GM18517 (cell line): ENCODE measurements around the gene ISG15.
"Not testable (repeated sequence)": the region's sequence is repeated elsewhere in the genome, so short reads cannot be mapped to it uniquely, and the experiment has no call there.

Source experiments
- ATAC-seq: cut with Tn5 transposase; IDR thresholded peaks from one replicate; pipeline ENCODE4 v1.9.1; 2021; ENCODE audit warnings: mild to moderate bottlenecking, moderate library complexity; ENCODE audit not compliant: unreplicated experiment

ISG15 gene

DNA sequence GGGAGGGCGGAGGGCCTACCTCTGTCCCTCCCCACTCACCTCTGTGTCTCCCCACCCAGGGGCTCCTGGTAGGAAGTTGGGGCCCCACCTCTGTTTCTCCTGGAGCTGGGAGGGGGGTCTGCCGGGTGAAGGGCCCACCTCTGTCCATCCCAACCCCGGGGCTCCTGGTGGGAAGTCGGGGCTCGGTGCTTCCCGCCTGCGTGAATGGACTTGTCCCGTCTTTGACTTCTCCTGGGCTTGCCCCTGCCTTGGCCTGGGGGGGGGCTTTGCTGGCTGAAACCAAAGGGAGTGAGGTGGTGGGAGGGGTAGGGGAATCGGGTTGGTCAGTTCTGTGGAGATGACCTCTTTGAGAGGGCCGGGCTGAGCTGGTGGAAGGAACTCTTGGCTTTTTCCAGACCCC lies 12.4 kb downstream of the ISG15 start:
- no peak for ATAC-seq

DNA sequence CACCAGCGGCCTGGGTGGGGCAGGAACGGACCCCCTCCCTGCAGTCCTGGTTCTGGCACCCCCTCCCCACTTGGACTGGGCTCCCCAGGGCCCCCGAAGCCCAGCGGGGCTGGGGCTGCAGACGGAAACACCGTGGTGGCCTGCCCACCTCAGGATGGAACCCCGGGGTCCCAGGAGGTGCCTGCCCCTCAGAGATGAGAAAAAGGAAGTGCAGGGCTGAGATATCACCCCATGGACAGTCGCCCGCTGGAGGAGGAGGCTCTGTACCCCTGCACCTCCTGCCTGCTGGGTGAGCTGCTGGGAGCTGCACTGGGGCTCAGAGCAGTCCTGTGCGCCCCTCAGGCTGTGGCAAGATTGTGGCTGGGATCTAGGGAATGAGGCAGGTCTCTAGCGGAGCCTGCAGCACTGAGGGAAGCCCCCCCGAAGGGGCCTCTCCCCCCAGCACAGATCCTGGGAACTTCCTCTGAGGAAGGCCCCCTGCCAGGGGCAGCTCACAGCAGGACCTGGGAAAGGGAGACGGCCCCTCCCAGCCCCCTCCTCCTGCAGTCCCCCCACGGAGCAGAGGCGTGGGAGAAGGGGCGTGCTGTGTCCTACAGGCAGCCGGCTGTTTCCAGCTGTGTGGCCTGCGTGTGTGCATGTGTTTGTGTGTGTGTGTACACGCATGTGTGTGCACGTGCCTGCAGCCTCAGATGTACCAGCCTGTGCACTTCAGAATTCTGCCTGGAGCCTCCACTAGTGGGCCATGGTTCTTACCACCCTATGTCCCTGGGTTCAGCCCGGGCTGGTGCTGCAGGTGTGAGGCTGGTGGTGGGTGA lies 13.5 kb downstream of the ISG15 start:
- no peak for ATAC-seq

DNA sequence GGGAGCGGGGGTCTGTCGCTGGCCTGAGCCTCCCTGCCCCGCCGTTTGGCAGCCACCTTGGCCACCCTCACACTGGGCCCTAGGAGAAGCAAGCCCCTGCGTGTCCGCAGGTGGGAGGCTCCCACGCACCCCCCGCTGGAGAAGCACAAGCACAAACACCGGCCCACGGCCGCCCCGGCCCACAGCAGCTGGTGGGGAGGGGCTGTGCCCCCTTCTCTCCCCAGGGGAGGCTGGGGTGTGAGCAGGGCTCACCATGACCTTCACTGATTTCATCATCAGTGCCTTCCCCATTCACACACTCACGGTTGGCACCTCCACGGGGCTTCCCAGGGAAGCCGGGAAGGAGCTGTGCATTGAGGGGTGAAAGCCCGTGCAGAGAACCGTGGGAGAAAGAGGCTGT lies 14.5 kb downstream of the ISG15 start:
- ATAC-seq = no peak

DNA sequence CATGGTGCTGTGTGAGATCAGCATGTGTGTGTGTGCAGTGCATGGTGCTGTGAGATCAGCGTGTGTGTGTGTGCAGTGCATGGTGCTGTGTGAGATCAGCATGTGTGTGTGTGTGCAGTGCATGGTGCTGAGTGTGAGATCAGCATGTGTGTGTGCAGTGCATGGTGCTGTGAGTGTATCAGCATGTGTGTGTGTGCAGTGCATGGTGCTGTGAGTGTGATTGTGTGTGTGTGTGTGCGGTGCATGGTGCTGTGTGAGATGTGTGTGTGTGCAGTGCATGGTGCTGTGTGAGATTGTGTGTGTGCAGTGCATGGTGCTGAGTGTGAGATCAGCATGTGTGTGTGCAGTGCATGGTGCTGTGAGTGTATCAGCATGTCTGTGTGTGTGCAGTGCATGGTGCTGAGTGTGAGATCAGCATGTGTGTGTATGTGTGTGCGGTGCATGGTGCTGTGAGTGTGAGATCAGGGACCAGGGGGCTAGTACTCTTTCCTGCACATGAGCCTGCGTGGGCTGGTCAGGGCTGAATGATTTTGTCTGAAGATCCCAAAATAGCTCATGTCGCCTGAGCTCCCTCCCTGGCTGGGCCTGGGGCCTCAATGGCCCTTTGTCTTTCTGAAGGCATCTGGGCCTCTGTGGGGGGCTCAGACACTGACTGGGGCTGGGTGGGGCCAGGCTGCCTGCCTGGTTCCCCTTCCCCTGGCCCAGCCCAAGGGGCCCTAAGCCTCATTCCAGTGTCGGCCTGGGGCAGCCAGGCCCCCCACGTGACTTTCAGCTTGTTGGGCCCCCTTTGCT lies 17.8 kb downstream of the ISG15 start:
- not testable (repeated sequence) for ATAC-seq

DNA sequence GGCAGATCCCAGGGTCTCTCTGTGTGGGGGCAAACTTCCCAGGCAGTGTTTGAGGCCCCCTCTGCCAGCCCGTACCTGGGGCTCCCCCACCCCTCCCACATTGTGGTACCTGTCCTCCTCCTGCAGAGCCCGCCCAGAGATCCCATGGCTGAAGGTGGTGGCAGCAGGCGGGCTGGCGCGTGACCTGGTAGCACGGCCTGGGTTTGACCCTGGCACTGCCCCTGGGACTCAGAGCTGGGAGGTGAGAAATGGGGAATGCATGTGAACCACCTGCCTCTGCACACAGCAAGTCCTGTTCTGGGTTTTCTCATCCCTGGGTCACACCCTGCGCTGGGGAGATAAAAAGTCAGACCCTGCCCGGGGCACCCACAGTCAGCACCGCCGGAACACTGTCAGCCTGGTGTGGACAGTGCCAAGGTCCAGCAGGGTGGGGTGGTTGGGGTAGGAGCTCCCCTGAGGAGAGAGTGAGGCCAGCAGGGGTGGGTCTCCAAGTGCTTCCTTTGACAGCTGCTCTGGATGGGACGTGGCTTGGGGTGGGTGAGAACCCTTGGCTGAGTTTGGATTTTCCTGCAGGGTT lies 18.4 kb downstream of the ISG15 start:
- no peak for ATAC-seq

DNA sequence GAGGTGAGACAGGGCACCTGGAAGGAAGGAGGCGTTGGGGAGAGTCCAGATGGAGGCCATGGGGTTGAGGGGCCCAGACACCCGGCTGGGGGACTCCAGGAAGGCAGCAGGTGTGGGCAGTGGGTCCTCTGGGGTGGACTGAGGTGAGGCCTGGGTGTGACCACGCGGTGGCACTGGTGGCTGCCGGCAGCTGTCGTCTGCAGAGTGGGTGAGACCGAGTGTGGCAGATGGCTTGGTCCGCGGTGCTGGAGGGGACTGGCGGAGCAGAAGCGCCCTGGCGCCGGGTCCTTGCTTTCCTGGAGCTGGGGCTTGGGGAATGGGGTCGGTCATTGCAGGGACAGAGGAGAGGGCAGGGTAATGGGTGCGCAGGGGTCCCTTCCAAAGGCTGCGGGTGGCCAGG lies 19.1 kb downstream of the ISG15 start:
- ATAC-seq = peak; percentile 7

DNA sequence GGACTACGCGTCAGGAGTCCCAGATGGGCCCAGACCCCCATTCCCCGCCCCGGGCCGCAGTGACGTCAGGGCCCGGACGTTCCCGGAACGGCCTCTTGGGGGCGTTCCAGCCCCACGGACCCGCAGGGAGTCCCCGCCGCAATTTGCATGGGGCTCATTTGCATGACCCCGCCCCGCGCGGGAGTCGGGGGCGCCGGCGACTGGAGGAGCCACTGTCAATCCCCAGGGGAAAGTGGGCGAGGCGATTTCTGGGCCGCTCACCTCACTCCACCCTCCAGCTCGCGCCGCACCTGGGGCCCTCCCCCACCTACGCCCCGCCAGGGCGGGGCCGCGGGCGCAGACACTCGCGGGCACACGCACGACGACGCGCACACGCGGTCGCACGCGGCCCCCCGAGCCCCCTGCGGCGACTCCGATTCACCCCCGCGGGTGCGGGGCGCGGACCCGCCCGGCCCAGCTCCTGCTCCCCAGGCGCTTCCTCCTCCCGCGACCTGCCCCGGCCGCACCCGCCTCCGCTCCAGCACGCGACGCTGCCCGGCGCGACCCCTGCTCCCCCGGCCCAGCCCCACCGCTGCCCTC lies 19.8 kb downstream of the ISG15 start:
- peak; percentile 71 for ATAC-seq

DNA sequence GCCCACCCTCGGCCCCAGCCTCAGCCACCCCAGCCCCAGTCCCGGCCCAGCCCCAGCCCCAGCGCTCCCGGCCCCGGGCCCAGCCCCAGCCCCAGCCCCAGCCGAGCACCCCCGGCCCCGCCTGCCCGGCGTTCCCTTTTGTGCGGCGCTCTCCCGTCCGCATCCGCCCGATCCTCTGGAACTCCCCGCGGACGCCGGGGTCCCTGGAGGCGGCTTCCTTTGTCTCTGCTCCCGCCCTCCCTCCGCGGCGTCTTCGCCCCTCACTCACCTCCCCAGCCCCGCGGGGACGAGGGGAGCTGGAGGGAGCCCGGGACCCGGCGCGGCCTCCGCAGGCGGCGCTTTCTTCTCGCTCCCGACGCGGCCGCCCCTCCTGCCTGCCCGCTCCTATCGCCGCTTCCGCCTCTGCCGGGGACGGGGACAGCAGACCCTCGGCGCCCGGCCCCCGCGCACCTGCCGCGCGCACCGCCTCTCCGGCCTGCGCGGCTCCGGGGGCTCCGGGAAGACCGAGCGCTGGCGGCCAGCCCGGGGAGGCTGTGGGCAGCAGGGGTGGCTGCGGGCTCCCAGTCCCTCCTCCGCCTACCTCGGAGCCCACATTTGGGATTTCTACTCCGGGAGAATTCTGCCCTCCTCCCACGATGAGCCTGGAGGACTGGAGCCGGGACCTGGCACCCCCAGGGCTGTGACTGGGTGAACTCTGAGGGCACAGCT lies 20.6 kb downstream of the ISG15 start:
- ATAC-seq = no peak

DNA sequence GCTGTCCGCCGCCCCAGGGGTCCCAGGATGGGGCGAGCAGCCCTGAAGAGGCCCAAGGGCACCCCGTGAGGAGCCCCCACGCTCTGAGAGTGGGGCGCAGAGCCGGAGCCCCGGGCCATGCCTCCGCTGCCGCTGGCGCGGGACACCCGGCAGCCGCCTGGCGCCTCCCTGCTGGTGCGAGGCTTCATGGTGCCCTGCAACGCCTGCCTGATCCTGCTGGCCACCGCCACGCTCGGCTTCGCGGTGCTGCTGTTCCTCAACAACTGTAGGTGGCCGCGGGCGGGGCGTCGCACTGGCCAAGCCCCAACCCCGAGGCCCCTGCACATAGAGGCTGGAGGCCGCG lies 21.1 kb downstream of the ISG15 start:
- ATAC-seq = no peak

DNA sequence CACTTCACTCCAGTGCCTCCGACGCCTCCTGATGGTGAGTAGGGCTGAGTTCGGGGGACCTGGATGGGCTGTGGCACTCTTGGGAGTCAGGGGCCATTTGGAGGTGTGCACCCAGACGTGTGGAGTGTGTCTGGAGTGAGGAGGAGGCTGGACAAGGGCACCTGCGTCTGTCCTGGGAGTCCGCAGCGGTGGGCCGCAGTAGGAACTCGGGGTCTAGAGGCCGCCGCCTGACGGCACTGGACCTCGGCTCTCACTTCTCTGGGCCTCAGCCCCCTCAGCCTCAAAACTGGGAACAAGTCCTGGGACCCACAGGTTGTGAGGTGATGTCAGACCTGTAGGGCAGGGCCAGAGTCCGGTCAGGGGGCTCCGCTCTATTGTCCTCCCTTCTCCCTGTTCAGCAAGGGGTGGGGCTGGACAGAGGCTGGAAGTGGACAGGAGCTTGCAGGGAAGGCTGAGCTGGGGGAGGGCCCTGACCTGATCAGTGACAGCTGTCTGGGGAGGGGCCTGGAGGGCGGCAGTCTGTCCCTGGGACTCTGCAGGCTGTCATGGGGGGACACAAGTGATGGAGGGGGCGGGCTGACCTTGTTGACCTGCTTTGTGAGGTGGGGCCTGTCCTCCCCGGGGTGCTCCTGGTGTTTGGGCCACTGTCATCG lies 22.1 kb downstream of the ISG15 start:
- no peak for ATAC-seq

DNA sequence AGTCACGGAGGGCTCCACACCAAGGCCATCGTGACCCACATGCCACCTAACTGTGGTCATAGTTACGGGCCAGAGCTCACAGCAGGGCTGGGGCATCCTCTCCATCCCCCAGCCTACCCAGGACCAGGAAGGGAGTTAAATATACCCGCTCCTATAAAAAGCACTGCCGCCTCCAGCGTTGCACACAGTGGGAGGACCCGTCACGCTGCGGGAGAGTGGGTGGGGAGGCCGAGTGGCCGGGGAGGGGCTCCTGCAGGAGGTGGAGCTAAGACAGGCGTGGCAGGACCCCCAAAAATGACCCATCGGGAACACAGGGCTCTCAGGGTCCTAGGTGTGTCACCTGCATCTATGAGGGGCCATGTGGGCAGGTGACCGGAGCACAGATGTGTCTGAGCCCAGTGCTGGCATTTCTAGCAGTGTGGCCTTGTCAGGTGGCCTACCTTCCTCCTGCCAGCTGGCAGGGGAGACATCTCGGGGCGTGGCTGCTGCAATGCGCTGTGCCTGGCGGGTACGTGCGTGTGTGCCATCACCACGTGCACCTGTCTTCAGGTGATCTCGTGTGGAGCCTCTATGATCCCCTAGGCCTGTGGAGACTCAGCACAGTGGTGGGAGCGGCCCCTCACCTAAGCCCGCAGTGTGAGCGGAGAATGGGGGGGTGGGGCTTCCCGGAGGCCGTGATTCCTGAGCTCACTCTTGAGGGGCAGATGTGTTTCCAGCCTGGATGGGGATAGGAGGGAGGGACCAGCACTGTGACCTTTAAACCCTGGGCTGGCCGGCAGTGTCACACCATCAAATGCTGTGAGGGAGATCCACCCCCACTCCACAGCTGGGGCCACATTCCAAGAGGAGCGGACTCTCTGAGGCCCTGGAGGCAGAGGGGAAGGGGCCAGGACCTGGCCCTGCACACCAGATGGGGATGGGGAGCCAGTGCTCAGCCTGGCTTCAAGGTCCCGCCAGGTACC lies 24.4 kb downstream of the ISG15 start:
- ATAC-seq = no peak

DNA sequence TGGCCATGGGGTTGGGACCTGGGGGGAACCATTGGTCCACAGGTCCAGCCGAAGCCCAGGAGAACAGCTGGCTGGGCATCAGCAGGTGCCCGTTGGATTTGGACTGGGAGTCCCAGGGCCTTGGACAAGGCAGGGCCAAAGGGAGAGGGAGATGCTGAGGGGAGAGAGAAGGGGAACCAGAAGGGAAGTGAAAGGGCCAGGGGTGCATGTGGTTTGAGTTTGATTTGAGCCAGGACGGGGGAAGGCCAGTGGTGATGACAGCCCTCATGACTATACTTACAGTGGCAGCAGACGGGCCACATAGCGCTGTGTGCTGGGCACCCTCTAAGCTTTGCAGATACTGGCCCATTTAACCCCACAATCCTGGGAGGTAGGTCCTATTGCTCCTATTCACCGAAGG lies 25.4 kb downstream of the ISG15 start:
- no peak for ATAC-seq

DNA sequence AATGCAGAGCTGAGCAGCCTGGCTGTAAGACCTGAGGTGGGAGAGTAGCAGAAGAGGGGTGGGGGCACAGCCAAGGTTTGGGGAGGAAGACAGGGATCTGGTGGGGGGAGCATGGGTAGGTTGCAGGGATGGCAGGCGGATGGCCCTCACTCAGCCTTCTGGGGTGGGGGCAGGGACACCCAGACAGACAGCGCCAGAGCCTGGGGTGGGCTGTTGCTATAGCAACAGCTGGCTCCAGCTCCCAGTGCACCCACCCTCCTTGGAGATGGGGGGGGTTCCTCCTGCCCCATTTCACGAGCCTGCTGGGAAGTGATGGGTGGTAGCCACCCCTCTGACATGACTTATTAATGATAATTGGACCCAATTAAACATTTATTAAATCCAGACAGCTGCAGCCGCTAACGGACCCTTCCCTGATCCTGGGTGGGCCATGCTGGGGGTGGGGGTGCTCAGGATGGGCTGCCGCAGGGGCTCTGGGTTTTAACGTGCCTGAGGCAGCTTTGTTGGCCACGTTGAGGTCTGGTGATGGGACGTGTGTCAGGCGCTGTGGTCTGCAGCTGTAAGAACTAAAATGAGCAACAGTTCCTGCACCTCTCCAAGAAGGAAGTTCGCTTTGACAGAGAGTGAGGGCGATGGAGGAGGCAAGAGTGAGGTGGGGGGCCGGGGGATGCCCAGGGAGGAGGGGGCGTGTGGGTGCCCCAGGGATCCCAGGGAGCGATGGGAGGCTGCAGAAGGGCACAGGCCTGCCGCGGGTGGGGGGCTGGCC lies 26.0 kb downstream of the ISG15 start:
- ATAC-seq = no peak

DNA sequence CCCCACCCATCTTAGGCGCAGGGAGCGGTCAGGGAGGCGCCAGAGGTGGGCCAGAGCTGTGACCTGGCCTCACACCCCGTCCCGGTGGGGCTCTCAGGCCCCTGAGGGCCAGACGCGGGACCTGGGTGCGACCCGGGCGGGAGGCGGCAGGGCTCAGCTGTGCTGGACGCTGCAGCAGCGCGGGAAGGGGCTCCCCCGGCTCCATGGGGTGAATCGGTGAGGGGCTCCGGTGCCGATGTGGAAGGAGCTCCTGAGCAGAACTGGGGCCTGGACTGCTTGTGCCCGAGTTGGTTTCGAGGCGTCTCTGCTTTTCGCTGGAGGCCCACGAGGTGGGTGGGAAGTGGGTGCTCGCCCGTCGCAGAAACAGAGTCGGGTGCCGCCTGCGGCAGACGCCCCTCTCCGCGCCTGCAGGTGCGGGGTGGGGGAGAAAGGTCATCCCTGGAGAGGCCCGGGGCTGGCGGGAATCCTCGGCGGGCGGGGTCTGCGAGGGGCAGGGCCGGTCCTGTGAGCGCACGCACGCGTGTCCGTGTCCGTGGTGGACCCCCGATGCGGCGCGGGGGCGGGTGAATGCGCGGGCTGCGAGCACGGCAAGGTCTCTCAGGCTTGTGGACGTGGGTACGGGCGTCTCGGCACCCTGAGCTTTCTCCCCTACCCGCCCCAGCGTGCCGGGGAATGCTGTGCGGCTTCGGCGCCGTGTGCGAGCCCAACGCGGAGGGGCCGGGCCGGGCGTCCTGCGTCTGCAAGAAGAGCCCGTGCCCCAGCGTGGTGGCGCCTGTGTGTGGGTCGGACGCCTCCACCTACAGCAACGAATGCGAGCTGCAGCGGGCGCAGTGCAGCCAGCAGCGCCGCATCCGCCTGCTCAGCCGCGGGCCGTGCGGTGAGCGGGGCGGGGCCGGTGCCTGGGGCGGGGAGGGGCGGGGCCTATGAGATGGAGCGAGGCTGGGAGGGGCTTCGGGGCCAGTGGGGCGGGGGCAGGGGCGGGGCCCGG lies 27.0 kb downstream of the ISG15 start:
- ATAC-seq = peak; percentile 40

DNA sequence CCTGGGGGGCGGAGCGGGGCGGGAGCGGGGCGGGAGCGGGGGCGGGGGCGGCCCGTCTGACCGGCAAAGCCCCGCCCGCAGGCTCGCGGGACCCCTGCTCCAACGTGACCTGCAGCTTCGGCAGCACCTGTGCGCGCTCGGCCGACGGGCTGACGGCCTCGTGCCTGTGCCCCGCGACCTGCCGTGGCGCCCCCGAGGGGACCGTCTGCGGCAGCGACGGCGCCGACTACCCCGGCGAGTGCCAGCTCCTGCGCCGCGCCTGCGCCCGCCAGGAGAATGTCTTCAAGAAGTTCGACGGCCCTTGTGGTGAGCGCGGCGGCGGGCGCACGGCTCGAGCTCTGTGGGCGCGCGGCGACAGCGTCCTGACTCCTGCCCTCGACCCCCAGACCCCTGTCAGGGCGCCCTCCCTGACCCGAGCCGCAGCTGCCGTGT lies 27.8 kb downstream of the ISG15 start:
- ATAC-seq = no peak

DNA sequence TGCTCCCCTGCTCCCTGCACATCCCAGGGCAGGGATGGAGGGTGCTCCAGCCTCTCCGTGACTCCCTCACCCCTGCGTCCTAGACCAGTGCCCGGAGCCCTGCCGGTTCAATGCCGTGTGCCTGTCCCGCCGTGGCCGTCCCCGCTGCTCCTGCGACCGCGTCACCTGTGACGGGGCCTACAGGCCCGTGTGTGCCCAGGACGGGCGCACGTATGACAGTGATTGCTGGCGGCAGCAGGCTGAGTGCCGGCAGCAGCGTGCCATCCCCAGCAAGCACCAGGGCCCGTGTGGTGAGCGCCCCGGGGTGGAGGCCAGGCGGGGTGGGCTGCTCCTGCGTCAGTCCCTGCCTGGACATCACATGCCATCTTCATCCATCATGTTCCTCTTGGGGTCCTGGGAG lies 28.6 kb downstream of the ISG15 start:
- ATAC-seq = no peak

DNA sequence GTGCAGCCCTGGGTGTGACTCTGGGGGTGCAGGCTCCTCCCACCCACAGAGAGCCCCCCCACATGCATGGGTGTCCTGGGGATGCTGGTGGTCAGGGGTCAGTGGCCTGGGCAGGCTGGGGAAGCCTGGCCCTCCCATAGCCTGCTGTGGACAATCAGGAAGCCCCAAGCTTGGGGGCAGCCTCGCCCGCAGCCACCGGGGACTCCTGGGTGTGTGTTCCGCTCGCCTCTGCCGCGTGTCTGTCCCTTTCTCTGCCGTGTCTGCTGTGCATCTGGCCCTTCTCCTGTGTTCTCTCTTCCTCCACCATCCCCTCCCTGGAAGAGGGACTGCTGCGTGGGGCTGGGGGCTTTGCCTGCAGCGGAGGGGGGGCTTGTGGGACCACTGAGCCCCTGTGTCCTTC lies 29.5 kb downstream of the ISG15 start:
- no peak for ATAC-seq
